PC-3 (cell line): ENCODE measurements around the gene RASSF4.

ENCODE experiments used
- CTCF ChIP-seq: fragments of 300-600 bp; sonication (generic); conservative IDR thresholded peaks from 2 replicates; pipeline ENCODE4 v1.5.1; 2017; ENCODE audit warnings: antibody characterized with exemption, low read depth, mild to moderate bottlenecking, low read length
- EZH2 ChIP-seq: fragments of 300-600 bp; sonication (generic); IDR thresholded peaks from one replicate; pipeline ENCODE4 v1.6.1; 2017; ENCODE audit warnings: antibody characterized with exemption, mild to moderate bottlenecking, low read length; ENCODE audit not compliant: unreplicated experiment
- EZH2phosphoT487 ChIP-seq: fragments of 300-600 bp; sonication (generic); IDR thresholded peaks from 2 replicates; pipeline ENCODE4 v1.6.1; 2018; ENCODE audit warnings: mild to moderate bottlenecking, antibody characterized with exemption, low read length, borderline replicate concordance

GRCh38 chr10:44958196-44958897, 1.3 kb upstream of the RASSF4 start:
- no peak for TF ChIP-seq CTCF
- TF ChIP-seq EZH2: no peak
- no peak for TF ChIP-seq EZH2phosphoT487
